IMR-90 (cell line): Measurements from ENCODE around the gene ADAMTS6. TPM values are rescaled to one million over a fixed set of nuclear protein-coding genes. Genes with fewer than 3 reads are reported as not detected.

ENCODE experiments used
- ATAC-seq: fragments of 200-7000 bp; cut with Tn5 transposase; 2 replicates; pipeline ENCODE4 v1.9.1; 2020; ENCODE audit warnings: low read depth, mild to moderate bottlenecking, moderate library complexity
- BruUV-seq: library from RNA; stranded (reverse); fragments of 400-500 nt; replicated peaks from 2 replicates; lab custom pipeline; 2021; lab: Mats Ljungman, UMichigan
- CTCF ChIA-PET: fragments of 300-600 bp; formaldehyde crosslinking; extraction: SDS; loops from one replicate; lab custom pipeline; 2021; ENCODE audit warnings: antibody characterized with exemption; lab: Yijun Ruan, JAX
- POLR2A ChIA-PET: fragments of 300-600 bp; sonication (Branson Sonifier 250); formaldehyde crosslinking; loops from one replicate; lab custom pipeline; 2022; ENCODE audit warnings: antibody characterized with exemption; ENCODE audit not compliant: unreplicated experiment; lab: Charles Lee
- DNase-seq: peaks from one replicate; pipeline ENCODE4 v3.0.0; 2013
- H2AFZ ChIP-seq: replicated peaks from 2 replicates; pipeline ENCODE3; 2013; ENCODE audit warnings: low read length, mild to moderate bottlenecking; ENCODE audit not compliant: poor library complexity
- H2AK5ac ChIP-seq: 2 replicates; pipeline ENCODE4 v1.6.1; 2013; ENCODE audit warnings: low read depth, low read length, inconsistent platforms
- H2AK9ac ChIP-seq: replicated peaks from 2 replicates; pipeline ENCODE3; 2013; ENCODE audit warnings: mild to moderate bottlenecking, low read depth, low read length, moderate library complexity; ENCODE audit not compliant: poor library complexity
- H2BK120ac ChIP-seq: 2 replicates; pipeline ENCODE4 v1.6.1; 2013; ENCODE audit warnings: low read depth, low read length, inconsistent platforms
- H2BK15ac ChIP-seq: 3 replicates; pipeline ENCODE4 v1.6.1; 2013; ENCODE audit warnings: low read depth, low read length, inconsistent platforms
- H2BK20ac ChIP-seq: 2 replicates; pipeline ENCODE4 v1.6.1; 2013; ENCODE audit warnings: low read depth, mild to moderate bottlenecking, inconsistent platforms, low read length, moderate library complexity
- H2BK5ac ChIP-seq: 2 replicates; pipeline ENCODE4 v1.6.1; 2013; ENCODE audit warnings: mild to moderate bottlenecking, low read depth, low read length, inconsistent platforms; ENCODE audit not compliant: poor library complexity, severe bottlenecking
- H3K14ac ChIP-seq: replicated peaks from 2 replicates; pipeline ENCODE4 v1.6.1; 2013; ENCODE audit warnings: low read depth, low read length, inconsistent platforms
- H3K18ac ChIP-seq: 2 replicates; pipeline ENCODE4 v1.6.1; 2013; ENCODE audit warnings: low read depth, low read length, control low read depth
- H3K23ac ChIP-seq: 2 replicates; pipeline ENCODE4 v1.6.1; 2013; ENCODE audit warnings: low read depth, low read length, inconsistent platforms
- H3K27ac ChIP-seq: 2 replicates; pipeline ENCODE4 v1.5.1; 2013; ENCODE audit warnings: mild to moderate bottlenecking, control low read depth, low read length; ENCODE audit not compliant: insufficient read depth
- H3K27me3 ChIP-seq: 2 replicates; pipeline ENCODE4 v1.6.1; 2013; ENCODE audit warnings: low read length; ENCODE audit not compliant: control insufficient read depth, insufficient read depth
- H3K36me3 ChIP-seq: 2 replicates; pipeline ENCODE4 v1.6.1; 2013; ENCODE audit warnings: low read length, mixed read lengths; ENCODE audit not compliant: control insufficient read depth, insufficient read depth
- H3K4ac ChIP-seq: 2 replicates; pipeline ENCODE4 v1.6.1; 2013; ENCODE audit warnings: low read depth, low read length, inconsistent platforms
- H3K4me1 ChIP-seq: 2 replicates; pipeline ENCODE4 v1.6.1; 2013; ENCODE audit warnings: low read length, mixed read lengths; ENCODE audit not compliant: control insufficient read depth, insufficient read depth
- H3K4me2 ChIP-seq: 2 replicates; pipeline ENCODE4 v1.6.1; 2013; ENCODE audit warnings: low read depth, mild to moderate bottlenecking, control low read depth, low read length, moderate library complexity
- H3K4me3 ChIP-seq: 2 replicates; pipeline ENCODE4 v1.5.1; 2013; ENCODE audit warnings: low read depth, mild to moderate bottlenecking, control low read depth, low read length, moderate library complexity; ENCODE audit not compliant: insufficient read depth
- H3K56ac ChIP-seq: 2 replicates; pipeline ENCODE4 v1.6.1; 2013; ENCODE audit warnings: low read length, inconsistent platforms; ENCODE audit not compliant: insufficient read depth; ENCODE audit errors: extremely low read depth
- H3K79me1 ChIP-seq, 2 experiments: 2 replicates each; pipeline ENCODE4 v1.6.1; 2013; ENCODE audit warnings: low read length in 2 of 2, inconsistent platforms in 1 of 2, low read depth in 1 of 2
- H3K9ac ChIP-seq: 2 replicates; pipeline ENCODE4 v1.6.1; 2013; ENCODE audit warnings: low read depth, low read length, control low read depth
- H3K9me1 ChIP-seq: 2 replicates; pipeline ENCODE4 v1.6.1; 2013; ENCODE audit warnings: low read length, inconsistent platforms; ENCODE audit not compliant: insufficient read depth
- H3K9me3 ChIP-seq: 2 replicates; pipeline ENCODE4 v1.6.1; 2013; ENCODE audit warnings: low read length; ENCODE audit not compliant: control insufficient read depth, insufficient read depth
- H4K20me1 ChIP-seq: 2 replicates; pipeline ENCODE4 v1.6.1; 2013; ENCODE audit warnings: low read length, inconsistent platforms; ENCODE audit not compliant: insufficient read depth
- H4K5ac ChIP-seq: 2 replicates; pipeline ENCODE4 v1.6.1; 2013; ENCODE audit warnings: mild to moderate bottlenecking, low read depth, low read length, control low read depth
- H4K8ac ChIP-seq, 2 experiments: 2 replicates each; pipeline ENCODE4 v1.6.1; 2013; ENCODE audit warnings: low read depth in 2 of 2, low read length in 2 of 2, control low read depth in 1 of 2, inconsistent platforms in 1 of 2
- H4K91ac ChIP-seq: 2 replicates; pipeline ENCODE4 v1.6.1; 2013; ENCODE audit warnings: low read depth, low read length, inconsistent platforms; ENCODE audit not compliant: insufficient read depth
- BHLHE40 ChIP-seq: fragments of 150-350 bp; IDR thresholded peaks from 2 replicates; pipeline ENCODE4 v1.6.1; 2016; ENCODE audit warnings: mild to moderate bottlenecking, low read depth, low read length
- CEBPB ChIP-seq: IDR thresholded peaks from 2 replicates; pipeline ENCODE4 v1.6.1; 2012; ENCODE audit warnings: low read depth, low read length, improper control_type of control experiment
- CHD1 ChIP-seq: IDR thresholded peaks from 2 replicates; pipeline ENCODE4 v1.6.1; 2012; ENCODE audit warnings: low read depth, low read length, improper control_type of control experiment
- CTCF ChIP-seq: conservative IDR thresholded peaks from 2 replicates; pipeline ENCODE4 v1.5.1; 2012; ENCODE audit warnings: mild to moderate bottlenecking, low read depth, low read length, improper control_type of control experiment
- ELK1 ChIP-seq: fragments of 150-350 bp; IDR thresholded peaks from 2 replicates; pipeline ENCODE4 v1.6.1; 2016; ENCODE audit warnings: low read depth, mild to moderate bottlenecking, low read length, moderate library complexity, borderline replicate concordance
- FOS ChIP-seq: fragments of 150-350 bp; IDR thresholded peaks from 2 replicates; pipeline ENCODE4 v1.6.1; 2016; ENCODE audit warnings: low read depth, low read length
- MAFK ChIP-seq: IDR thresholded peaks from 2 replicates; pipeline ENCODE4 v1.6.1; 2012; ENCODE audit warnings: low read depth, low read length, improper control_type of control experiment
- MAZ ChIP-seq: IDR thresholded peaks from 2 replicates; pipeline ENCODE4 v1.6.1; 2012; ENCODE audit warnings: low read depth, mild to moderate bottlenecking, low read length, improper control_type of control experiment, moderate library complexity, borderline replicate concordance
- MXI1 ChIP-seq: IDR thresholded peaks from 2 replicates; pipeline ENCODE4 v1.6.1; 2012; ENCODE audit warnings: low read depth, mild to moderate bottlenecking, low read length, moderate library complexity, borderline replicate concordance
- NFE2L2 ChIP-seq: fragments of 150-350 bp; IDR thresholded peaks from 2 replicates; pipeline ENCODE4 v1.6.1; 2016; ENCODE audit warnings: low read depth, mild to moderate bottlenecking, low read length
- POLR2A ChIP-seq: IDR thresholded peaks from 2 replicates; pipeline ENCODE4 v1.6.1; 2012; ENCODE audit warnings: mild to moderate bottlenecking, low read depth, low read length
- RAD21 ChIP-seq: IDR thresholded peaks from 2 replicates; pipeline ENCODE4 v1.6.1; 2012; ENCODE audit warnings: low read length, improper control_type of control experiment
- RCOR1 ChIP-seq: IDR thresholded peaks from 2 replicates; pipeline ENCODE4 v1.6.1; 2012; ENCODE audit warnings: mild to moderate bottlenecking, low read length, improper control_type of control experiment; ENCODE audit not compliant: insufficient replicate concordance
- RFX5 ChIP-seq: IDR thresholded peaks from 2 replicates; pipeline ENCODE4 v1.8.0; 2012; ENCODE audit warnings: low read depth, mild to moderate bottlenecking, low read length, moderate library complexity
- SMC3 ChIP-seq: fragments of 150-350 bp; IDR thresholded peaks from 2 replicates; pipeline ENCODE4 v1.6.1; 2016; ENCODE audit warnings: low read depth, mild to moderate bottlenecking, antibody characterized with exemption, low read length, moderate library complexity
- USF2 ChIP-seq: fragments of 150-350 bp; IDR thresholded peaks from 2 replicates; pipeline ENCODE4 v1.6.1; 2017; ENCODE audit warnings: mild to moderate bottlenecking, antibody characterized with exemption, low read length, low read depth
- WGBS, 2 experiments: methylation state at CpG; one replicate each; pipeline versions ENCODE4 v1.1.5 to v1.1.7; 2013; ENCODE audit warnings: missing lambda C conversion rate in 2 of 2; ENCODE audit not compliant: insufficient read length in 1 of 2; ENCODE audit errors: extremely low coverage in 2 of 2; 5-methylcytosine and 5-hydroxymethylcytosine counted together
- dilution Hi-C: fragments of 300-500 bp; cut with HindIII; formaldehyde crosslinking; loops from one replicate; pipeline ENCODE4 v1.14.3; 2018; ENCODE audit warnings: low sequenced_read_pairs; ENCODE audit not compliant: unreplicated experiment
- in situ Hi-C: fragments of 300-500 bp; cut with MboI; formaldehyde crosslinking; loops from 3 replicates; pipeline ENCODE4 v1.14.3; 2019; ENCODE audit warnings: low sequenced_read_pairs, inconsistent platforms, mixed read lengths
- intact Hi-C: fragments of 100-400 bp; cut with micrococcal nuclease; formaldehyde crosslinking; loops from 2 replicates; pipeline ENCODE4 v1.10.0; 2022
- polyA plus RNA-seq, 3 experiments: library from polyadenylated mRNA; depleted of rRNA; stranded (reverse); fragments of >200 nt; gene quantifications; 2 replicates each; pipeline ENCODE4 v1.2.3, GENCODE V29; 2012; ENCODE audit warnings: low replicate concordance in 1 of 3
- total RNA-seq: library from RNA; depleted of rRNA; stranded (reverse); fragments of >200 nt; gene quantifications from 2 replicates; pipeline ENCODE4 v1.2.3, GENCODE V29; 2012

ADAMTS6 gene
- total and polyA plus RNA-seq, 2 of the 4 experiments (the other 2 are of a cell fraction): 23.9 to 173 TPM

DNA sequence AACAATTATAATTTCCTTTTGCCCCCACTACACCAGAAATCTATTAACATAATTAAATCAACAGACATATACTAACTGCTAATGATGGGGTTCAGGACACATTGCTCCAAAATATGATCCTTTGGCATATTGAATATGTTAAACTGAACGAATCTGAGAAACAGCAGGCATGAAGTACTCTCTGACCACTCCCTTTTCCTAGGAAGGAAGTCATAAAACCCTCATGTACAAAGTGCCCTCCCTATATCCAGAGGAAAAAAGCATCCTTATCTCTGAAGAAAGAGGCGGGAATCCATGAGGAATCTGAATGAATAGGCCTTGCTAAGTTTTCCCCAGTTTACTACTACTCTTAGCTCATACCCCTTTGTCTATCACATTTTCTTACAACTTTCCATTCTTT lies 67.9 kb downstream of the ADAMTS6 start:
- Histone ChIP-seq H4K8ac (no peak overlapping the region), H4K91ac (no peak overlapping the region), H3K4me2 (no peak overlapping the region), H2BK5ac (no peak overlapping the region), H3K79me1 (peaks cover 13 to 26% of the 10 kb centered on the region in 2 experiments), H3K27me3 (no peaks in the 10 kb centered on the region), H4K20me1 (no peaks in the 10 kb centered on the region), H3K27ac (no peak overlapping the region), H3K14ac (no peak overlapping the region), H4K5ac (no peak overlapping the region), H2AK5ac (no peak overlapping the region), H2AFZ (no peak overlapping the region), H3K36me3 (peaks cover 5% of the 10 kb centered on the region; the same call in 1 of the 2 replicates), H3K4me3 (no peak overlapping the region), H2AK9ac (no peak overlapping the region), H2BK120ac (no peak overlapping the region), H3K56ac (no peak overlapping the region), H3K4me1 (no peaks in the 10 kb centered on the region), H3K9ac (no peak overlapping the region), H2BK15ac (no peak overlapping the region), H3K9me1 (no peaks in the 10 kb centered on the region; the same call in 1 of the 2 replicates), H3K9me3 (peaks cover 3% of the 10 kb centered on the region; the same call in 1 of the 2 replicates), H3K18ac (no peak overlapping the region), H3K23ac (no peak overlapping the region), H2BK20ac (no peak overlapping the region), H3K4ac (no peak overlapping the region)
- no TSS peak for BruUV-seq
- WGBS, 2 experiments: no CpG with 5 or more reads among the region's 2 CpGs
- in situ Hi-C loops (no loop called here), intact Hi-C loops (no loop called here), dilution Hi-C loops (no loop called here)
- DNase-seq (no peak), ATAC-seq (no peak)
- ChIA-PET CTCF (no interaction called here), POLR2A (no interaction called here)
- no peak for TF ChIP-seq ELK1
- no peak for TF ChIP-seq CEBPB
- no peak for TF ChIP-seq CTCF
- no peak for TF ChIP-seq FOS
- TF ChIP-seq BHLHE40: no peak
- TF ChIP-seq MXI1: no peak
- no peak for TF ChIP-seq RCOR1
- no peak for TF ChIP-seq MAZ
- TF ChIP-seq RFX5: no peak
- no peak for TF ChIP-seq SMC3
- TF ChIP-seq USF2: no peak
- no peak for TF ChIP-seq CHD1
- no peak for TF ChIP-seq POLR2A
- no peak for TF ChIP-seq RAD21
- TF ChIP-seq MAFK: no peak
- TF ChIP-seq NFE2L2: no peak
